ENCODE results near the gene TMPRSS6.

Gene TMPRSS6

GRCh38 chr22:37084385-37084784 is 25.1 kb downstream of the TMPRSS6 start:
- Histone ChIP-seq H3K4me2 (ENCODE audit: low read depth, low read length, poor library complexity, severe bottlenecking) (no peak overlapping the region), H3K9me3 (ENCODE audit: insufficient read depth, low read length) (no peaks in the 10 kb centered on the region), H4K20me1 (ENCODE audit: low read depth, low read length) (no peaks in the 10 kb centered on the region), H3K79me2 (ENCODE audit: insufficient read depth, low read length) (no peaks in the 10 kb centered on the region), H3K9me2 (replicated peaks; ENCODE audit: insufficient read depth, low read length) (no peaks in the 10 kb centered on the region), H3K36me3 (ENCODE audit: low read length) (no peaks in the 10 kb centered on the region), H3K27ac (ENCODE audit: low read depth, low read length) (no peak overlapping the region), H3K9ac (ENCODE audit: low read length) (no peak overlapping the region), H3K4me3 (ENCODE audit: insufficient read depth, low read length, poor library complexity, severe bottlenecking) (no peak overlapping the region), H3K27me3 (ENCODE audit: low read length) (no peaks in the 10 kb centered on the region), H2AFZ (ENCODE audit: low read depth, low read length, severe bottlenecking) (no peak overlapping the region), H3F3A (ENCODE audit: insufficient read depth) (no peaks in the 10 kb centered on the region)
- TF ChIP-seq EZH2phosphoT487 (conservative IDR thresholded peaks at IDR 0.05; ENCODE audit: low read length) (no peak), CTCF (IDR thresholded peaks at IDR 0.05; ENCODE audit: insufficient read depth, low read length, poor library complexity, severe bottlenecking) (no peak)

- Histone ChIP-seq H3K36me3 (ENCODE audit: low read length) (no peaks in the 10 kb centered on the region), H3K9me3 (ENCODE audit: insufficient read depth, low read length) (no peaks in the 10 kb centered on the region), H3K27ac (ENCODE audit: low read depth, low read length) (no peak overlapping the region), H3K27me3 (ENCODE audit: low read length) (no peaks in the 10 kb centered on the region), H4K20me1 (ENCODE audit: low read depth, low read length) (no peaks in the 10 kb centered on the region), H3F3A (ENCODE audit: insufficient read depth) (no peaks in the 10 kb centered on the region), H3K79me2 (ENCODE audit: insufficient read depth, low read length) (no peaks in the 10 kb centered on the region), H2AFZ (ENCODE audit: low read depth, low read length, severe bottlenecking) (no peak overlapping the region), H3K9ac (ENCODE audit: low read length) (no peak overlapping the region), H3K4me3 (ENCODE audit: insufficient read depth, low read length, poor library complexity, severe bottlenecking) (no peak overlapping the region), H3K4me2 (ENCODE audit: low read depth, low read length, poor library complexity, severe bottlenecking) (no peak overlapping the region), H3K9me2 (replicated peaks; ENCODE audit: insufficient read depth, low read length) (no peaks in the 10 kb centered on the region)
- no peak for TF ChIP-seq CTCF (IDR thresholded peaks at IDR 0.05; ENCODE audit: insufficient read depth, low read length, poor library complexity, severe bottlenecking)
- TF ChIP-seq EZH2phosphoT487 (conservative IDR thresholded peaks at IDR 0.05; ENCODE audit: low read length), result no peak
Observed at GRCh38 chr22:37083914-37084313, 25.6 kb downstream of the TMPRSS6 start.

GRCh38 chr22:37082251-37082873 is 27.2 kb downstream of the TMPRSS6 start:
- H3K9me2 ChIP-seq (replicated peaks; ENCODE audit: insufficient read depth, low read length), result no peaks in the 10 kb centered on the region
- TF ChIP-seq EZH2phosphoT487 (conservative IDR thresholded peaks at IDR 0.05; ENCODE audit: low read length), result no peak
- TF ChIP-seq CTCF (IDR thresholded peaks at IDR 0.05; ENCODE audit: insufficient read depth, low read length, poor library complexity, severe bottlenecking), result no peak
- H3K27ac ChIP-seq (ENCODE audit: low read depth, low read length), result no peak overlapping the region
- no peaks in the 10 kb centered on the region for H3K9me3 ChIP-seq (ENCODE audit: insufficient read depth, low read length)
- H3K9ac ChIP-seq (ENCODE audit: low read length), result no peak overlapping the region
- no peak overlapping the region for H3K4me2 ChIP-seq (ENCODE audit: low read depth, low read length, poor library complexity, severe bottlenecking)
- H2AFZ ChIP-seq (ENCODE audit: low read depth, low read length, severe bottlenecking), result no peak overlapping the region
- H3F3A ChIP-seq (ENCODE audit: insufficient read depth), result no peaks in the 10 kb centered on the region
- no peaks in the 10 kb centered on the region for H3K27me3 ChIP-seq (ENCODE audit: low read length)
- no peak overlapping the region for H3K4me3 ChIP-seq (ENCODE audit: insufficient read depth, low read length, poor library complexity, severe bottlenecking)
- H3K79me2 ChIP-seq (ENCODE audit: insufficient read depth, low read length), result no peaks in the 10 kb centered on the region
- H3K36me3 ChIP-seq (ENCODE audit: low read length), result no peaks in the 10 kb centered on the region
- no peaks in the 10 kb centered on the region for H4K20me1 ChIP-seq (ENCODE audit: low read depth, low read length)

Measured in SU-DHL-6 (cell line).